ENCODE results near the gene IFI44L.
A peak's percentile ranks its signal among the peaks of the same experiment; 100 is the strongest.

Gene IFI44L

GRCh38 chr1:78619803-78620579, at the start of gene IFI44L:
IFI44L (plus strand) TSS chr1:78620448; CDS start chr1:78627916, 7,468 bp downstream.
- DNase-seq: no peak

GRCh38 chr1:78570539-78570938, 49.7 kb upstream of the IFI44L start:
- DNase-seq: no peak

DNA sequence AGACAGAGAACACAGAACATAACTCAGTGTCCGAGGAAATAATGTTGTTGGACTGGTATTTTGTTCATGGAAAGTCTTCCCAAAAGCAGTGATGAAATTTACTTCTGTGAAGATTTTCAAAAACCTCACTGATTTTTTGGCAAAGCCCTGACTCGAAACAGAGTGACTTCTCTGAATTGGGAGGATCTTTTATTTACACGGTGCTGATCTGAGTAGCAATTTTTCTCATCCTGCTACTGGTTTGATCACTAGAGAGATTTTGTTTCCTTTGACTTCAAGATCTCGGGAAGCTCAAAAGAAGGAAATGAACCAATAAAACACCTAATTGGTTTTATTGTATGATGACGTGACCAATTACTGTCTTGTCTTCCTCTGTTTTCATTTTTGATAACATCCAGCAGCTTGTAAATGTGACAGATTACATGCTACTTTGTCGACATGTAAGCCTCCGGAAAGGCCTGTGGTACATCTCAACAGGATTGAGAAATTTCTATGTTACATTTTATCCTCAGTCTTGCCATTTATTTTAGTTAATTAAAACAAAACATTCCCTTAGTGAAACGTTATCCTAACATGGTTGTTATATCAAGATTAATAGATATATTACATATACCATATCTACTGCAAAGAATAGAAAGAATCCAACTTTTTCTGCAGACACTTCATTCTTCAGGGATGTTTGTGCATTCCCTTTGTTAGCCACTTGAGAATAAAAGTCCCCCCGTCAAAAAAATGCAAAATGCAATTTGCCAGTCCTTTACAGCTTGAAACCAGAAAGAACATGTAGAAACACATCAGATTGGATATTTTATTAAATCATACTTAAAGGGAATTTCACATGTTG, 42.8 kb upstream of the IFI44L start:
- no peak for DNase-seq

GRCh38 chr1:78586572-78586971, 33.7 kb upstream of the IFI44L start:
- DNase-seq: no peak

DNA sequence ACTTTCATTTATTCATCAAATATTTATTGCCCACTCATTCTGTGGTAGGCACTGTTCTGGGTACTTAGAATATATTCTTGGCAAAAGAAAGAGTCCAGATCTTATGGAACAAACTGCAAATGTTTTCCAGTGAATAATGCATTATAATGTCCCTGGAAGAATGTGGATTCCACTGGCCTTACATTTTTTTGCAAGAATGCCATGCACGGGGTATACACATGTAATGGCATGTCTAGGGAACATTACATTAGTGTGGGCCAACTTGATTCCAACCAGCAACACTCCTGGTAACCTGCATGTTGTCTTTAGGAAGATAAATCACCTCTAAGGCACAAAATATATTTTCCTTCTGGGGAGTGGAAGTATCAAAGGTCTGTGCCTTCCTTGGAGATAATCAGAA, 33.0 kb upstream of the IFI44L start:
- no peak for DNase-seq

GRCh38 chr1:78591971-78592370, 28.3 kb upstream of the IFI44L start:
- no peak for DNase-seq

- DNase-seq: no peak
Observed at GRCh38 chr1:78599294-78599693, 21.0 kb upstream of the IFI44L start.

- DNase-seq: no peak
Observed at GRCh38 chr1:78601068-78601467, 19.2 kb upstream of the IFI44L start.

GRCh38 chr1:78603206-78603605, 17.0 kb upstream of the IFI44L start:
- no peak for DNase-seq

DNA sequence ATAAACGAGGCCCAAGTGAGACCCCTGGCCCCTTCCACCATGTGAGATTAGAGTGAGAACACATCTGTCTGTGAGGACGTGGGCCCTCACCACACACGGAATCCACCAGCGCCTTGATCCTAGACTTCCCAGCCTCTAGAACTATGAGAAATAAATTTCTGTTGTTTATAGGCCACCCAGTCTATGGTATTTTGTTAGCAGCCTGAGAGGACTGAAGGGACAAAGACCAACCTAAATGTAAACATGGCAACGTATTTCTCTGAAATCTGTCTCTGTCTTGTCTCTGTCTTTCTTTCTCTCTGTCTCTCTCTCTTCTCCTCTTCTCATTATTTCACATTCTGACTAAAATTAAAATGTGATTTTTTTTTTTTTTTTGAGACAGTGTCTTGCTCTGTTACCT, 15.6 kb upstream of the IFI44L start:
- no peak for DNase-seq

- DNase-seq: no peak
Observed at GRCh38 chr1:78606274-78606673, 14.0 kb upstream of the IFI44L start.

DNA sequence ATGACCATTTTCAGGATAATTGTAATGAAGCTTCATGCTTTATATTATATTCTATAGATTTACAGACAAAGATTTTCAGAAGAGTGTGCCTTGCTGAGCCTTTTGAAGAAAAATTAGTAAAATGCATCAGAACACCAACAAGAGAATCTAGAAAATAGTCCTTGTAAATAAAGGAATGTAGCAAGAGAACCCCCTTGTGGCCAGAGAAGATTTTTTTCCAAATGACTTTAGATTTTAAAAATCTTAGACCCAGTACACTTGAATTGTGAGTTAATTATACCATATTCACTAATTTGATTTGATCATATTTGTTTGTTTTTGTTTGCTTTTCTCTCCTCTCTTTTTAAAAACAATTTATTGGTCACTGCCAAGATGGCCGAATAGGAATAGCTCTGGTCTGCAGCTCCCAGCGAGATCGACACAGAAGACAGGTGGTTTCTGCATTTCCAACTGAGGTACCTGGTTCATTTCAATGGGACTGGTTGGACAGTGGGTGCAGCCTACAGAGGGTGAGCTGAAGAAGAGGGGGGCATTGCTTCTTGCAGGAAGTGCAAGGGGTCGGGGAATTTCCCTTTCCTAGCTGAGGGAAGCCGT, 12.8 kb upstream of the IFI44L start:
- peak; percentile 22 to 36 for DNase-seq

GRCh38 chr1:78607944-78608343, 12.3 kb upstream of the IFI44L start:
- DNase-seq: no peak

- DNase-seq: peak; percentile 76 to 88
Observed at GRCh38 chr1:78617615-78618026, 2.6 kb upstream of the IFI44L start.

DNA sequence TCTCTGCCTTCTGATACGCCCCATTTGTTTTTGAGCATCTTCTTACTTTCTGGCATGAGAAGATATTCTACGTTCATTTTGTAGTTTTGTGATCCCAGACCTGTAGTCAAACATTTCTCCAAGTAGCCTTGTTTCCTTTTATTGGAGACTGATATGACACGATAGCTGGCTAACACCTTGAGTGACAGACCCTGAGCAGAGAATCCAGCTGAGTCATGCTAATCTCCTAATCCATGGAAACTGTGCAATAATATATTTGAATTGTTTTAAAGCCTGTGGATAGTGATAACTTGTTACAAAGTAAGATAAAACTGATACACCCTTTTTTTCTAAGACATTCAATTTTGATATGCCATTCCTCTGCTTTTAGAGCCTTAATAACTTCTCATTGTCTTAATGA, 1.2 kb upstream of the IFI44L start:
- DNase-seq: no peak

- DNase-seq: no peak
Observed at GRCh38 chr1:78619446-78619802, 824 bp upstream of the IFI44L start.

DNA sequence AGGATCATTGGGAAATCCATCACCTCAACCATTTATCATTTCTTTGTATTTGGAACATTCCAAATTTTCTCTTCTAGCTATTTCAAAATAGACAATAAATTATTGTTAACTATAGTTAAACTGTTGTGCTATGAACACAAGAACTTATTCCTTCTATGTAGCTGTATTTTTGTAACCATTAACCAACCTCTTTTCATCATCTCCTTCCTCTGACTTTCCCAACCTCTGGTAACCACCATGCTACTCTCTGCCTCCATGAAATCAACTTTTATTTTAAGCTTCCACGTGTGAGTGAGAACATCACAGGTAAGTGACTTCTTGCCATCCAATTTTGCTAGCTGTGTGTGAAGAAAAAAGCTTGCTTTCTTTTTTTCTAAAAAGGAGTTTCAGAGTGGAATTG, 418 bp downstream of the IFI44L start:
- DNase-seq: peak; percentile 30 to 32

DNA sequence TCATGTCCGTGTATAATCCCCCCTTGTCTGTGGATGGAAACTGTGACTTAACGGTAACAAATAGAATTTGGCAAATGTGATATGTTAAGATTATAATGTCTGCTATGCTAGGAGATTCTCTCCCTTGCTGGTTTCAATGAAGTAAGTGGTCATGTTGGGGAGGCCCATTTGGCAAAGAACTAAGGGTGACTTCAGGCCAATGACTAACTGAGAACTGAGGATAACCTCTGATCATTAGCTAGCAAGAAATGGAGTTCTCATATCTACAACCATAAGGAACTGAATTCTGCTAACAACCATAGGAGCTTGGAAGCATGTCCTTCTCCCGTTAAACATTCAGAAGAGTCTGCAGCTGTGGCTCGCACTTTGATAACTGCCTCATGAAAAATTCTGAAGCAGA, 2.3 kb downstream of the IFI44L start:
- no peak for DNase-seq

- no peak for DNase-seq
Observed at GRCh38 chr1:78624035-78624434, 3.8 kb downstream of the IFI44L start.

DNA sequence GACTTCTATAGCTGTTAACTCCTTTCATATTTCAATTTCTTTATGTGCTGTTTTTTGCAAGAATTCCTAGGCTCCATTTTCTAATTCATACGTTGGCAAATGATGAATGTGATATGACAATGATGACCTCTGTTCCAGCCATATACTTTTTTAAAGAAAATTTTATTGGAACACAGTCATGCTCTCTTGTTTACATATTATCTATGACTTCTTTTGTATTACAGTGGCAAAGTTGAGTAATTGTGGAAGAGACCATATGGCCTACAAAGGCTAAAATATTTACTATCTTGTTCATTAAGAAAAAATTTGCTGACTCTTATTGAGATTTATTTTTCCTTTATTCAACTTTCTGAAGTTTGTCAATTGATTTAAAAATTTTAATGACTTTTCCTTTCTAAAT, 7.1 kb downstream of the IFI44L start:
- DNase-seq: no peak

- DNase-seq: no peak
Observed at GRCh38 chr1:78630600-78630999, 10.4 kb downstream of the IFI44L start.

DNA sequence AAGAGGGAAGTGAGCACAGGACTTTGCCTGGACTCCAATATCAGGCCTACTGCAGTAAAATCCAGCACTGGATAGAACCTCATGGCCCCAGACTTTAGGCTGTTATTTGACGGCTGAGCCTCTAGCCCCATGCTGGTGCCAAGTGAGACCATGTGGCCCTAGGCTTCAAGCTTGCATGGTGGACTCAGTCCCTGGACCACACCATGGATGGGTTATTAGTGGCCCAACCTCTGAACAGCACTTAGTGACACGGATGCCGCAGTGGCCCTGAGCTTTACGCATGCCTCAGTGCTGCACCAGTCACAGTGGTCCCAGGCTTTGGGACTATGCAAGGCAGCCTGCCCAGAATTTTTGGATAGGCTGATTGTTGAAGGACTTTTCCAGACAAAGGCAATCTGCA, 13.0 kb downstream of the IFI44L start:
- no peak for DNase-seq

DNA sequence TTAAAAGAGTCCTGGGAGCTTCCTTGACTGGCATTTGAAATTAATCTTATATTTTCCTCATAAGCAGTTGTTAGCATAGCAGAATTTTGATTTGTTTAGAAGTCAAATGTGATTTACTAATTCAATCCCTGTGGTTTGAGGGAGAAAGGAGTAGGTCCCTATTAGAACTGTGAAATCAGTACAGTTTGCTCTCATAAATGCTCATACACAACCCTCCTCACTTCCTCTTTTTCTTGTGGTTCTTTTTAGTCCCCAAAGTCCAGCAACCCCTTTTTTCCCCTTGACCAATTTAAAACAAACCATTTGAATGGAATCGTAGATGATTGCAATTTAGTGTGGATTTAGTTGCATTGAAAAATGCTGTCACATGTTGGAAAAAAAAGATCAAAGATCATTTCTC, 20.2 kb downstream of the IFI44L start:
- peak in 1 of 2 experiments; percentile 34 for DNase-seq

DNA sequence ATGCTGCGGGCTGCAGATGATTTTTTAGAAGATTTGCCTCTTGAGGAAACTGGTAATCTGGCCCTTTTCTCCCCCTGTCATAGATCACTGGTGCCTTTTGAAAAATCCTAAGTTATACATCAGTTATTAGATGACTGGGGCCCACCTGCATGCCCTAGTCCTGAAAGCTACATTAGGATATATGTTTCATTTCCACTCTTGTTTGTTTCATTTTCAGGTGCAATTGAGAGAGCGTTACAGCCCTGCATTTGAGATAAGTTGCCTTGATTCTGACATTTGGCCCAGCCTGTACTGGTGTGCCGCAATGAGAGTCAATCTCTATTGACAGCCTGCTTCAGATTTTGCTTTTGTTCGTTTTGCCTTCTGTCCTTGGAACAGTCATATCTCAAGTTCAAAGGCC, 21.3 kb downstream of the IFI44L start:
- no peak for DNase-seq

Measured in AML-193 (cell line).